Epithelial cell of proximal tubule (primary cell): Measurements from ENCODE around the gene KRT222. TPM values are rescaled to one million over a fixed set of nuclear protein-coding genes. Genes with fewer than 3 reads are reported as not detected.

Experiments
- DNase-seq: peaks from one replicate; pipeline ENCODE4 v3.0.0-alpha.2; 2011; ENCODE audit warnings: low read depth
- H3K4me3 ChIP-seq: 2 replicates; pipeline ENCODE4 v1.5.1; 2011; ENCODE audit warnings: low read depth, mild to moderate bottlenecking, low read length
- CTCF ChIP-seq: conservative IDR thresholded peaks from 2 replicates; pipeline ENCODE4 v1.5.1; 2012; ENCODE audit warnings: low read depth, mild to moderate bottlenecking, low read length
- total RNA-seq: library from RNA; depleted of rRNA; stranded (reverse); fragments of >200 nt; gene quantifications from 2 replicates; pipeline ENCODE4 v1.2.3, GENCODE V29; 2015

The KRT222 gene
- total RNA-seq, 1 donor from 2014 or later, result not detected

GRCh38 chr17:40699371-40699770 is 34.4 kb upstream of the KRT222 start:
- TF ChIP-seq CTCF, result no peak
- no peak for DNase-seq
- no peak overlapping the region for H3K4me3 ChIP-seq

- TF ChIP-seq CTCF, result no peak
- no peak for DNase-seq
- H3K4me3 ChIP-seq, result no peak overlapping the region
These were observed 32.3 kb upstream of the KRT222 start for GRCh38 chr17:40697297-40697696.

GRCh38 chr17:40696651-40697072 is 31.7 kb upstream of the KRT222 start:
- TF ChIP-seq CTCF, result no peak
- DNase-seq, result no peak
- H3K4me3 ChIP-seq, result no peak overlapping the region

GRCh38 chr17:40695874-40696472 is 31.0 kb upstream of the KRT222 start:
- no peak for TF ChIP-seq CTCF
- H3K4me3 ChIP-seq, result no peak overlapping the region
- peak; percentile 32 for DNase-seq

- no peak overlapping the region for H3K4me3 ChIP-seq
- no peak for TF ChIP-seq CTCF
- DNase-seq, result no peak
These were observed 29.6 kb upstream of the KRT222 start for GRCh38 chr17:40694584-40694983.

- no peak for TF ChIP-seq CTCF
- DNase-seq, result no peak
- no peak overlapping the region for H3K4me3 ChIP-seq
These were observed 22.1 kb upstream of the KRT222 start for GRCh38 chr17:40687106-40687505.

GRCh38 chr17:40686192-40686591 is 21.2 kb upstream of the KRT222 start:
- no peak for TF ChIP-seq CTCF
- no peak overlapping the region for H3K4me3 ChIP-seq
- no peak for DNase-seq
